NCI-H345 treated with DMSO at 0.1 percent for 48 hours (cell line): ENCODE results near the gene PDXDC1.
"Not testable (repeated sequence)": the region's sequence is repeated elsewhere in the genome, so short reads cannot be mapped to it uniquely, and the experiment has no call there.

Experiments
- DNase-seq: peaks from one replicate; lab custom pipeline; 2025; ENCODE audit not compliant: unreplicated experiment; lab: John Stamatoyannopoulos, UW

PDXDC1 gene

GRCh38 chr16:14974656-14975417 lies at the start of gene PDXDC1:
TSS of gene PDXDC1 (plus strand) at chr16:14975026. CDS start at chr16:14975200, 174 bp downstream.
- DNase-seq, result peak; percentile 94

GRCh38 chr16:14928064-14928714 lies 46.6 kb upstream of the PDXDC1 start:
- not testable (repeated sequence) for DNase-seq

DNA sequence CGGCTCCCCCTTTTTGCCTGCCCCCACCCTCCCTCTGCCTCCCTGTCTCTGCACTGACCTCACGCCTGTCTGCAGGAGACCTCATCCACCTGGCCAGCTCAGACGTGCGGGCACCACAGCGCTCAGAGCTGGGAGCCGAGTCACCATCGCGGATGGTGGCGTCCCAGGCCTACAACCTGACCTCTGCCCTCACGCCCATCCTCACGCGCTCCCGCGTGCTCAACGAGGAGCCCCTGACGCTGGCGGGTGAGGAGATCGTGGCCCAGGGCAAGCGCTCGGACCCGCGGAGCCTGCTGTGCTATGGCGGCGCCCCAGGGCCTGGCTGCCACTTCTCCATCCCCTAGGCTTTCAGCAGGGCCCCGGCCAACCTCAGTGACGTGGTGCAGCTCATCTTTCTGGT lies 45.6 kb upstream of the PDXDC1 start:
- DNase-seq, result not testable (repeated sequence)

DNA sequence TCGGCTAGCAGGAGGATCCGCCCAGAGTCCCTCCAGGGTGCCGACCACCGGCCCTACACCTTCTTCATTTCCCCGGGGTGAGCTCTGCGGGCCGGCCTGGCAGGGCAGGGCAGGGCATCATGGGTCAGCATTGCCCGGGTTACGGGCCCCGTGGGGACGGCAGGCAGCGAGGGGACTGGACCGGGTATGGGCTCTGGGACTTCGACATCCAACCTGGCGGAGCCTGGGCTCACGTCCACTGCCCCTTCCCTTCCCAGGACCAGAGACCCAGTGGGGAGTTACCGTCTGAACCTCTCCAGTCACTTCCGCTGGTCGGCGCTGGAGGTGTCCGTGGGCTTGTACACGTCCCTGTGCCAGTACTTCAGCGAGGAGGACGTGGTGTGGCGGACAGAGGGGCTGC lies 44.6 kb upstream of the PDXDC1 start:
- DNase-seq, result not testable (repeated sequence)

- not testable (repeated sequence) for DNase-seq
Observed at GRCh38 chr16:14930971-14931370, 43.9 kb upstream of the PDXDC1 start.

DNA sequence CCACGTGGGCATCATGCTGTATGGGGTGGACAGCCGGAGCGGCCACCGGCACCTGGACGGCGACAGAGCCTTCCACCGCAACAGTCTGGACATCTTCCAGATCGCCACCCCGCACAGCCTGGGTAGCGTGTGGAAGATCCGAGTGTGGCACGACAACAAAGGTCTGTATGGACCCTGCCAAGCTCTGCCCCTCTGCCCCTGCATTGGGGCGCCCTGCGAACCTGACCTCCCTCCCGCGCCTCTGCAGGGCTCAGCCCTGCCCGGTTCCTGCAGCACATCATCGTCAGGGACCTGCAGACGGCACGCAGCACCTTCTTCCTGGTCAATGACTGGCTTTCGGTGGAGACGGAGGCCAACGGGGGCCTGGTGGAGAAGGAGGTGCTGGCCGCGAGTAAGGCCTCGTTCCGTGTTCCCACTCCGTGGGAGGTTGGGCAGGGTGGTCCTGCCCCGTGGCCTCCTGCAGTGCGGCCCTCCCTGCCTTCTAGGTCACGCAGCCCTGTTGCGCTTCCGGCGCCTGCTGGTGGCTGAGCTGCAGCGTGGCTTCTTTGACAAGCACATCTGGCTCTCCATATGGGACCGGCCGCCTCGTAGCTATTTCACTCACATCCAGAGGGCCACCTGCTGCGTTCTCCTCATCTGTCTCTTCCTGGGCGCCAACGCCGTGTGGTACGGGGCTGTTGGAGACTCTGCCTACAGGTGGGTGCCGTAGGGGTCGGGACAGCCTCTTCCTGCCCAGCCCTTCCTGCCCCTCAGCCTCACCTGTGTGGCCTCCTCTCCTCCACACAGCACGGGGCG lies 42.0 kb upstream of the PDXDC1 start:
- DNase-seq, result not testable (repeated sequence)

DNA sequence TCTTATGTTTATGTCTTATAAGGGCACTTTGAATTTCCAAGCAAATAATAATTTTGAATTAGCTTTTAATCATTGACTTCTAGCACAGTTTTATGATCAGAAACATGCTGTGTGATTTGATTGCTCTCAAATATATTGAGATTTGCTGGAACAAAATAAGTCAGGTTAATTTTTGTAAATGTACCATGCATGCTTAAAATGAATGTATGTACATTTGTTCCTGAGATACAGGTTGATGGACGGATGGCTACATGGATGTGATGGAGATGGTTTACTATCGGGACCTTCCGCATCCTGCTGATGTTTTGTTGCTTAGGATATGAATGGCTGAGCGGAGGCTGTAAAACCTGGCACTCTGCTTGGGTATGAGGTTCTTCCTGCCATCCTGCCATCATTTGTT lies 37.7 kb upstream of the PDXDC1 start, which contains the start of gene NPIPA1:
TSS of gene NPIPA1 (plus strand) at position 301 of the 400 bp plus-strand sequence. CDS start at position 301, 0 bp downstream.
- DNase-seq, result not testable (repeated sequence)

GRCh38 chr16:14937994-14938393 lies 36.8 kb upstream of the PDXDC1 start:
- not testable (repeated sequence) for DNase-seq

DNA sequence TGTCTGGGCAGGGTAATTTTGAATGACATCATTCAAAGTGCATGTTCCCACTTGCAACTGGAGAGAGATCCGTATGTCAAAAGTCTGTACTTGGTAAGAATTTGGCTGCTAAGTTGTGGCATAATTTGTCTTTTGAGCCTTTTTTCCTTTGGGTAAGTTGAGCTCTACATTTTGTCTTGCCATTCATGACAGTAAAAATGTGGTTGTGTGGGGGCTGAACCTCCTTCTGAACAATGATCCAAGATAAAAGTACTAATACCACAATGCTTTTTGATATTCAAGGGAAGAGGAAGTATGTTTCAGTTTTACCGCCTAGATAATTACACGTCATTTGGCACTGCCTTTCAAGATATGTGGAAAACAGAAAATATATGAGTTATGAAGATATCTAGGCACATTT lies 32.1 kb upstream of the PDXDC1 start:
- not testable (repeated sequence) for DNase-seq

GRCh38 chr16:14955546-14956231 lies 19.1 kb upstream of the PDXDC1 start:
- DNase-seq, result no peak

- DNase-seq, result no peak
Observed at GRCh38 chr16:14957576-14958322, 17.1 kb upstream of the PDXDC1 start.

GRCh38 chr16:14958323-14958600 lies 16.6 kb upstream of the PDXDC1 start:
- no peak for DNase-seq

DNA sequence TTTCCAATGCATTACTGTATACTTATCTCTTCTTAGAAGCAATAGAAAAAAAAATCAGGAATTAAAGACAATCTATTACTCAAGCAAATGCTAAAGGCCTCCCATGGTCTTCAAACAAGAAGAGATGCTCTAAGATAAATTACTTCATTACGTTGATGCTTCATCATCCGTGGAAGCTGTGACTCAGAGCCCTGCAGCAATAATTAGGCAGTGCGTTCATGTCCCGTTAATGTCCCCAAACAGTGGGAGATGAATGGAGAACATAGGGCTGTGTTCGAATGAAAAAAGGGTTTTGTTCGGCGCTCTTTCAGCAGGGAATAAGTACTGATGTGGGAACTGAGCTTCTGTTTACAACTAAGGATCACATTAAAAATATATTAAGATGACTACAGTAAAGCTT lies 15.9 kb upstream of the PDXDC1 start:
- DNase-seq, result no peak

DNA sequence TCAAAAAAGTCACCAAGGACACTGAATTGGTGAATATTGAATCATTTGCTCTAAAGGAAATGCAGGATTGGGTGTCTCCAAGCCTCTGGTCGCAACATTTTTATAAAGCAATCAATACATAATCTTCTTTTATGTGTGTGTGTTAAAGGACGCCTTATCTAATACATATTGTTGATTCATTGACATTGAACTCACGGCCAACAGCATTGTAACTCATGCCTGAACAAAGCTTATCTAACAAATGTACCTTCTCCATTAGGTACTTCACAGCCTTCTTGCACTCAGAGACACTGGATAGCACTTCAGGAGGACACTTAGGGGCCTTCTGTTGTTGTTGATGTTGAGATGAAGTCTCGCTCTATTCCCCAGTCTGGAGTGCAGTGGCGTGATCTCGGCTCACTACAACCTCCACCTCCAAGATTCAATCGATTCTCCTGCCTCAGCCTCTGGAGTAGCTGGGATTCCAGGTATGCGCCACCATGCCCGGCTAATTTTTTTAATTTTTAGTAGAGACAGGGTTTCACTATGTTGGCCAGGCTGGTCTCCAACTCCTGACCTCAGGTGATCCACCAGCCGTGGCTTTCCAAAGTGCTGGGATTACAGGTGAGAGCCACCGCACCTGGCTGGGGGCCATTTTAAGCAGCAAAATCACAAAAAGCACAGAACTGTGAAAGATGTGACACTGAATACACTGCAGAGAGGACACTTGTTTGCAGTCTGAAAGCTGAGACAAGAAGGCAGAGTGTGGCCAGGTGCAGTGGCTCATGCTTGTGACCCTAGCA lies 13.2 kb upstream of the PDXDC1 start:
- DNase-seq, result no peak

DNA sequence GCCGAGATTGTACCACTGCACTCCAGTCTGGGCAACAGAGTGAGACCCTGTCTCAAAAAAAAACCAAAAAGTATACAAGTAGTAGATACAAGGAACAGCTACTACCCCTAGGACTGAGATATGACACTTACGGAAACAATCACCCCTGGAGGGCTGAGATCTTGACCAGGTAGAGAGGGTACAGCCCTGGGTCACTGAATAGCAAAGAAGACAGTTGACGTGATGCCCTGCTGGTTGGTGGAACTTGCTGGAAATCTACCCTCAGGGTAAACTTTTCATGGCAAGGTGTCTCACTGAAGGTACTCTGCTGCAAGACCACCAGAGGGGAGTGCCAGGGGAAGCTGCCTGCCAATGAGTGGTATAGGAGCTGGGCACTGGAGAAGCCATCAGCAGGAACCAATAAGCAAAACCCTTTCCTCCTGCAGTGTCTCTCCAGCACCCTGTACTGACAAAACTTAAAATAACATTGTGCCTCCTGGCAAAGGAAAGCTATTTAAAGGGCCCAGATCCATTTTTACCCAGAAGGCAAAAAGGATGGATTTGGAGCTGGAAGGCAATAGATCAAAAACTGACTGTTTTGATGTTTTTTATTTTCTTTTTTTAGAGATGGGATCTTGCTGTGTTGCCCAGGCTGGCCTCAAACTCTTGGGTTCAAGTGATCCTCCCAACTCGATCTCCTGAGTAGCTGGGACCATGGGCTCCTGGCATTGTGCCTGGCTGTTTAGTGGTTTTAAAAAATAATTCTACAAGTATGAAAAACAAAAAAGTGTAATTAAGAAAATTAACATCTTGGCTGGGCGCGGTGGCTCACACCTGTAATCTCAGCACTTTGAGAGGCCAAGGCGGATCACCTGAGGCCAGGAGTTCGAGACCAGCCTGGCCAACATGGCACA lies 11.3 kb upstream of the PDXDC1 start:
- no peak for DNase-seq

DNA sequence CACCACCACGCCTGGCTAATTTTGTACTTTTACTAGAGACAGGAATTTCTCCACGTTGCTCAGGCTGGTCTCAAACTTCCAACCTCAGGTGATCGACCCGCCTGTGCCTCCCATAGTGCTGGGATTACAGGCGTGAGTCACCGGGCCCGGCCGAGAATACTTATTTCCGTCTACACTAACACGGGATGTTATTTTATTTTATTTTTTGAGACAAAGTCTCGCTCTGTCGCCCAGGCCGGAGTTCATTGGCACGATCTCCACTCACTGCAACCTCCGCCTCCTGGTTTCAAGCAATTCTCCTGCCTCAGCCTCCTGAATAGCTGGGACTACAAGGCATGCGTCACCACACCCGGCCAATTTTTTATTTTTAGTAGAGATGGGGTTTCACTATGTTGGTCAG lies 9.5 kb upstream of the PDXDC1 start:
- no peak for DNase-seq

DNA sequence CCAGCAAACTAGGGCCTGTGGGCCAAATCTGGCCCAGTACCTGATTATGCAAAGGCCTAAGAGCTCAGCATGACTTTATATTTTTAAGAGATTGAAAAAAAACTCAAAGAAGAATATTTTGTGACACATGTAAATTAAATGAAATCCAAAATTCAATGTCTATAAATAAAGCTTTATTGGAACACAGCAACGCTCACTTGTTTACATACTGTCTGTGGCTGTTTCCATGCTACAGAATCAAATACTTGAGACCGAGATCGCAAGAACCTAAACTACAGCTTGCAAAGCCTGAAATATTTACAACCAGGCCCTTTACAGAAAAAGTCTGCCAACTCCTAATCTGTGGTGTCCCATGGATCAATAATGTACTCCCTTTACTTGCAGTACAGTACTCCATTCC lies 5.0 kb upstream of the PDXDC1 start:
- not testable (repeated sequence) for DNase-seq

GRCh38 chr16:14971621-14972228 lies 3.1 kb upstream of the PDXDC1 start:
- not testable (repeated sequence) for DNase-seq
